ENCODE results near the gene OLFML1.

GRCh38 chr11:7454854-7455253 is 30.5 kb upstream of the OLFML1 start:
- no peak for TF ChIP-seq E2F4 (CRISPR knock-in tag; IDR thresholded peaks at IDR 0.05; ENCODE audit: borderline replicate concordance, low read depth)
- TF ChIP-seq TEAD4 (CRISPR knock-in tag; IDR thresholded peaks at IDR 0.05) = no peak
- TF ChIP-seq CBFB (CRISPR knock-in tag; IDR thresholded peaks at IDR 0.05; ENCODE audit: low read depth) = no peak
- no peak for TF ChIP-seq SP1 (CRISPR knock-in tag; conservative IDR thresholded peaks at IDR 0.05)
- TF ChIP-seq CTCF (IDR thresholded peaks at IDR 0.05) = no peak
- TF ChIP-seq ATF2 (CRISPR knock-in tag; IDR thresholded peaks at IDR 0.05; ENCODE audit: borderline replicate concordance, low read depth) = no peak
- TF ChIP-seq CDX4 (CRISPR knock-in tag; IDR thresholded peaks at IDR 0.05; ENCODE audit: borderline replicate concordance) = no peak
- TF ChIP-seq NR1H2 (CRISPR knock-in tag; IDR thresholded peaks at IDR 0.05) = no peak
- no peak for TF ChIP-seq RELA (CRISPR knock-in tag; IDR thresholded peaks at IDR 0.05; ENCODE audit: borderline replicate concordance)
- TF ChIP-seq ZNF281 (CRISPR knock-in tag; IDR thresholded peaks at IDR 0.05) = no peak
- TF ChIP-seq JUN (CRISPR knock-in tag; IDR thresholded peaks at IDR 0.05) = no peak
- TF ChIP-seq, protein P1, sequence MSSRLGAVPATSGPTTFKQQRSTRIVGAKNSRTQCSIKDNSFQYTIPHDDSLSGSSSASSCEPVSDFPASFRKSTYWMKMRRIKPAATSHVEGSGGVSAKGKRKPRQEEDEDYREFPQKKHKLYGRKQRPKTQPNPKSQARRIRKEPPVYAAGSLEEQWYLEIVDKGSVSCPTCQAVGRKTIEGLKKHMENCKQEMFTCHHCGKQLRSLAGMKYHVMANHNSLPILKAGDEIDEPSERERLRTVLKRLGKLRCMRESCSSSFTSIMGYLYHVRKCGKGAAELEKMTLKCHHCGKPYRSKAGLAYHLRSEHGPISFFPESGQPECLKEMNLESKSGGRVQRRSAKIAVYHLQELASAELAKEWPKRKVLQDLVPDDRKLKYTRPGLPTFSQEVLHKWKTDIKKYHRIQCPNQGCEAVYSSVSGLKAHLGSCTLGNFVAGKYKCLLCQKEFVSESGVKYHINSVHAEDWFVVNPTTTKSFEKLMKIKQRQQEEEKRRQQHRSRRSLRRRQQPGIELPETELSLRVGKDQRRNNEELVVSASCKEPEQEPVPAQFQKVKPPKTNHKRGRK (CRISPR knock-in tag; IDR thresholded peaks at IDR 0.05; ENCODE audit: borderline replicate concordance) = no peak
- no peak for TF ChIP-seq SMAD3 (CRISPR knock-in tag; IDR thresholded peaks at IDR 0.05; ENCODE audit: borderline replicate concordance)
